GM13976 (cell line): ENCODE measurements around the gene CIBAR2.

Experiments used
- DNase-seq: peaks from one replicate; pipeline ENCODE4 v3.0.0; 2012; ENCODE audit warnings: low spot score
- in situ Hi-C: fragments of 300-500 bp; cut with MboI; formaldehyde crosslinking; loops from one replicate; pipeline ENCODE4 v1.12.0; 2022; ENCODE audit warnings: low sequenced_read_pairs, mixed read lengths, inconsistent platforms; ENCODE audit not compliant: unreplicated experiment
- TF ChIP-seq, protein P1 (sequence below): IDR thresholded peaks from 2 replicates; pipeline ENCODE4 v1.5.1; 2012; ENCODE audit warnings: borderline replicate concordance, mild to moderate bottlenecking; ENCODE audit not compliant: insufficient read depth; ENCODE audit errors: extremely low read depth, missing control alignments, control extremely low read depth

Gene CIBAR2

DNA sequence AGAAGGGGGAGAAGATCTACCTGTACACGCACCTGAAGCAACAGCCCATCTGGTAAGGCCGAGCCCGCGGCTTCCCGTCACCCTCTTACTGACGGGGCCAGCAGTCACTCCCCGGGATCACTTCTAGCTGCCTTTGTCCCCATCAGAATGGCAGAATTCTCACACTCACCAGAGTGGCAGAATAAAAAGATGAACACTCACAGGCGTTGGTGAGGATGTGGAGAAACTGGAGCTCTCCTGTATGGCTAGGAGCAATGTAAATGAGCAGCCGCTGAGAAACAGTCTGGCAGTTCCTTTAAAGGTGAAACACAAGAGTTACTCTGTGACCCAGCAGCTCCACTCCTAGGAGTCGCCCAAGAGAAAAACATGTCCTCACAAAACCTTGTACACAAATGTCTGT is 33.3 kb downstream of the CIBAR2 start:
- in situ Hi-C loops, result no loop called here
- TF ChIP-seq, protein P1, sequence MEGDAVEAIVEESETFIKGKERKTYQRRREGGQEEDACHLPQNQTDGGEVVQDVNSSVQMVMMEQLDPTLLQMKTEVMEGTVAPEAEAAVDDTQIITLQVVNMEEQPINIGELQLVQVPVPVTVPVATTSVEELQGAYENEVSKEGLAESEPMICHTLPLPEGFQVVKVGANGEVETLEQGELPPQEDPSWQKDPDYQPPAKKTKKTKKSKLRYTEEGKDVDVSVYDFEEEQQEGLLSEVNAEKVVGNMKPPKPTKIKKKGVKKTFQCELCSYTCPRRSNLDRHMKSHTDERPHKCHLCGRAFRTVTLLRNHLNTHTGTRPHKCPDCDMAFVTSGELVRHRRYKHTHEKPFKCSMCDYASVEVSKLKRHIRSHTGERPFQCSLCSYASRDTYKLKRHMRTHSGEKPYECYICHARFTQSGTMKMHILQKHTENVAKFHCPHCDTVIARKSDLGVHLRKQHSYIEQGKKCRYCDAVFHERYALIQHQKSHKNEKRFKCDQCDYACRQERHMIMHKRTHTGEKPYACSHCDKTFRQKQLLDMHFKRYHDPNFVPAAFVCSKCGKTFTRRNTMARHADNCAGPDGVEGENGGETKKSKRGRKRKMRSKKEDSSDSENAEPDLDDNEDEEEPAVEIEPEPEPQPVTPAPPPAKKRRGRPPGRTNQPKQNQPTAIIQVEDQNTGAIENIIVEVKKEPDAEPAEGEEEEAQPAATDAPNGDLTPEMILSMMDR, result no peak
- no peak for DNase-seq

DNA sequence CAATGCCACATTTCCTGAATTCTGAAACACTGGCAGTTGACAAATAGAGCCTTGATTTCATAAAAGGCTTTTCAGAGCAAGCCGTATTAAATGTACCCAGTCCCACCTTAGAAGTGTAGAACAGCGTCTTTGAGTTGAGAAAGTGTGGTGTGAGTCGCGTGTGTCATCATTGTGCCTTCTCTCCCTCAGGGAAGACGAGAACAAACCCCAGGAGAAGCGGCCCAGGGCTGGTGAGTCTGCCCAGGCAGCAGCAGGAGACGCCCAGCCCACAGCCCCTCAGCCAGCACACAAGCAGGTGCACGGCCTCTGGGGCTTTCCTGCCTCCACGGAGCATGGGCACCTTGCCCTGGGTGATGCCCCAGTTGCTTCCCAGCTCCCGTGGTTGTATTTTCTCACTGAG is 34.0 kb downstream of the CIBAR2 start:
- TF ChIP-seq, protein P1, result no peak
- no peak for DNase-seq
- in situ Hi-C loops, result no loop called here

DNA sequence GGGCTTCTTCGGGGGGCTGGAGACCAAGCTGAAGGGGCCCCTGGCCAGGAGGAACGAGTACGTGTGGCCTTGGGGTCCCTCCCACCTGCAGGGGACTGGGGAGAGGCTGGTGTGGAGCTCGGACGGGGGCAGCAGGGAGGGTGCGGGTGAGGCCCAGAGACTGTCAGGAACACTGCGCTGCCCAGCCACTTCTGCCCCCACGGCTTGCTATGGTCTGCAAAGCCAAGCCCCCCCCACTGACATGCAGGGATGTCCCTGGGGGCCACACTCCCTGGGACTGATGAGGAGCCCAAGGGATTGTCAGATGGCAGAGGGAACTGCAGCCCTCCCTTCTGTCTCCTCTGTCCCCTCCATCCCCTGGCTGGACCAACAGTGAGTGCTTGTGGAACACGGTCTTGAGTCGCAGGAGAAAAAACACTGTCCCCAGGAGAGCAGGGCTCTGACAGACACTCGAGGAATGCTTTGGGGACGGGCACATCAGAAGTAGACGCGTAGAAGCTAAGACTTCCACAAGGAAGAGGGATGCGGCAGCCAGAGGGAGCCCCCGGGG is 34.6 kb downstream of the CIBAR2 start:
- TF ChIP-seq, protein P1, result no peak

DNA sequence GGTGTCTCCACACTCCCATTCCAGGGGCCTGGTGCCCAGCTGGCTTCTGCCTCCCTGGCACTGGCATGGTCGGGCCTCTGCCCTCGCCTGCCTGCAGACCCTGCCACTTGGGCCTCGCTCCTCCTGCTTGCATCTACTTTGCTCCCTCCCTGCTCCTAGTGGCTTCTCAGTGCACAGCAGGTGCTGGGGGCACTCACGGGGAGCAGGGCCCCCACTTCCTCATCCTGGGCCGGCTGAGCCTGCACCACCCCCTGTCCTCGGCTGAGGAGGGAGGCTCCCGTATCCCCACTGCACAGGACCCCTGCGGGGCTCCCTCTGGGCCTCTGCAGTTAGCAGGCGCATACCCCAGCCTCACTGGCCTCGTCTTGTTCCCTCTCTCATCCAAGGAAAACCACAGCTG is 35.2 kb downstream of the CIBAR2 start:
- in situ Hi-C loops, result no loop called here
- DNase-seq, result no peak
- TF ChIP-seq, protein P1, result no peak

More for the DNA sequence above, 34.6 kb downstream of the CIBAR2 start:
- in situ Hi-C loops, result no loop called here
- DNase-seq, result no peak

DNA sequence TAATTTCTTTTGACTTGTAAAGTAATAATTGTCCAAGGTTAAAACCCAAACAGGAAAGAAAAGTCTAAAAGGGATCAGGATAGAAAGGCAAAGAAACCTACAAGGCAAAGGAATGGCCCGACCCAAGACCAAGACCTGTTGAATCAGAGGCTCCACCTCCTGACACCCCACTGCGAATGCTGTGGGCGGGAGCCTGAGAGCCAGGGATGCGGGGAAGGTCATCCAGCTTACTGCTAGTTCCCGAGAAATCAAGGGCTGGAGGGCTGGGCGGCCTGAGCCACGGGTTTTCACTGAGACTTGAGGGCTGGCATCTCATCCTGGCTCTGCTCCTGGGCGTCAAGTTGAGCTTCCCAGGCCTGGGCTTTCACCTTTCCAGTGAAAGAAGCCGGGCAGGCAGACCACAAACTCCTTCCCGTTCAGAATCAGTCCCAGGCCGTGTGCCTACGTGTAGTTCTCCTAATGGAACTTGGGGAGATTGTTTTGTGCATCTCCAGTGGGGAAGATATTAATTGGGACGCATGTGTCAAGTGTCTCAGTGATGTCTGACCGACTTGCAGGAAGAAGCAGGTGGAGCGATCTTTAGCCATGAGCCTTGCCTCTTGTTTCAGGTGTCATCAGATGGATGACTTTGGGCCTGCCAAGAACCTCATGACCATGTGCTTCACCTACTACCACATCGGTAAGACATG is 36.9 kb downstream of the CIBAR2 start:
- TF ChIP-seq, protein P1, result no peak
- no peak for DNase-seq
- in situ Hi-C loops, result no loop called here

DNA sequence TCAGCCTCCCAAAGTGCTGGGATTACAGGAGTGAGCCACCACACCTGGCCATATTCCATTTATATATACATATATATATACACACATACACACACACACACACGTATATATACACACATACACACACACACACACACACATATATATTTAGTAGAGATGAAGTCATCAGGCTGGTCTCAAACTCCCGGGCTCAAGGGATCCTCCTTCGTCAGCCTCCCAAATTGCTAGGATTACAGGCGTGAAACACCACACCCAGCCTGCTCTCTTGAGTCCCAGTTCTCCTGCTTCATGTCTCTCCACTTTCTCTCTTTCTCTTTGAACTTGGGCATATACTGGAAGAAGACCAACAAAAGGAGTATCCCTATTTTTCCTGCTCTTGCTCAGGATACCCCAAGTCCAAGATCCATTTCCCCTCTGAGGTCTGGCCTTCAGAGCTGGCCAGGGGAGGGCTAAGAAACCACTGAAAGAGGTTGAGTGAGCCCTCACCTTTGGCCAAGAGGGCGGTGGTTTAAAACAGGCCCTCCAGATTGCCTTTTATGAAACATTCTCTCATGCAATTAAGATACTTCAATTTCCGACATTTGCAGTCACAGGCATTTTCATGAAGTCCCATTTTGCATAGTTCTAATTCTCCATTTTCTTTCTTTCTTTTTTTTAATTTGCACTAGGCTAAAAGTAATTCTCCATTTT is 37.9 kb downstream of the CIBAR2 start:
- in situ Hi-C loops, result no loop called here
- DNase-seq, result no peak
- TF ChIP-seq, protein P1, result no peak
